Activated T-cell treated with anti-CD3 and anti-CD28 coated beads, Interleukin-2, amount 50 U/mL, for 72 hours (primary cell): ENCODE results near the gene C22orf39. TPM values are rescaled to one million over a fixed set of nuclear protein-coding genes. Genes with fewer than 3 reads are reported as not detected.

Source experiments
- ATAC-seq, 2 donors: fragments of 150-1000 bp; cut with Tn5 transposase; replicated peaks in 1 of 2; 2 replicates each; pipeline ENCODE4 v1.10.0; 2021; ENCODE audit warnings: moderate library complexity in 2 of 2, mild to moderate bottlenecking in 1 of 2
- DNase-seq, 2 donors: peaks; one replicate each; pipeline ENCODE4 v3.0.0; 2021 to 2022; ENCODE audit warnings: mixed read lengths in 1 of 2
- H3K27ac Mint-ChIP-seq: one replicate; pipeline ENCODE4 v1.8.0; 2022; ENCODE audit warnings: mild to moderate bottlenecking, moderate library complexity, mixed read lengths
- H3K27me3 Mint-ChIP-seq: one replicate; pipeline ENCODE4 v1.8.0; 2022; ENCODE audit warnings: low read depth, mixed read lengths
- H3K36me3 Mint-ChIP-seq, 2 donors: one replicate each; pipeline ENCODE4 v1.8.0; 2022; ENCODE audit warnings: mixed read lengths in 2 of 2, mild to moderate bottlenecking in 1 of 2; ENCODE audit not compliant: insufficient read depth in 2 of 2
- H3K4me1 Mint-ChIP-seq: one replicate; pipeline ENCODE4 v1.8.0; 2022; ENCODE audit warnings: low read depth, mixed read lengths
- H3K4me3 Mint-ChIP-seq, 2 donors: one replicate each; pipeline ENCODE4 v1.8.0; 2022; ENCODE audit warnings: mild to moderate bottlenecking in 2 of 2, mixed read lengths in 2 of 2, moderate library complexity in 2 of 2
- H3K9me3 Mint-ChIP-seq, 2 donors: one replicate each; pipeline ENCODE4 v1.8.0; 2022; ENCODE audit warnings: mixed read lengths in 2 of 2
- total RNA-seq, 2 donors: library from RNA; stranded (reverse); gene quantifications; one replicate each; pipeline ENCODE4 v1.2.3, GENCODE V29; 2022

C22orf39 gene, protein sequence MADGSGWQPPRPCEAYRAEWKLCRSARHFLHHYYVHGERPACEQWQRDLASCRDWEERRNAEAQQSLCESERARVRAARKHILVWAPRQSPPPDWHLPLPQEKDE
- total RNA-seq = 10 to 100 TPM; 34.3 to 40.6 TPM

DNA sequence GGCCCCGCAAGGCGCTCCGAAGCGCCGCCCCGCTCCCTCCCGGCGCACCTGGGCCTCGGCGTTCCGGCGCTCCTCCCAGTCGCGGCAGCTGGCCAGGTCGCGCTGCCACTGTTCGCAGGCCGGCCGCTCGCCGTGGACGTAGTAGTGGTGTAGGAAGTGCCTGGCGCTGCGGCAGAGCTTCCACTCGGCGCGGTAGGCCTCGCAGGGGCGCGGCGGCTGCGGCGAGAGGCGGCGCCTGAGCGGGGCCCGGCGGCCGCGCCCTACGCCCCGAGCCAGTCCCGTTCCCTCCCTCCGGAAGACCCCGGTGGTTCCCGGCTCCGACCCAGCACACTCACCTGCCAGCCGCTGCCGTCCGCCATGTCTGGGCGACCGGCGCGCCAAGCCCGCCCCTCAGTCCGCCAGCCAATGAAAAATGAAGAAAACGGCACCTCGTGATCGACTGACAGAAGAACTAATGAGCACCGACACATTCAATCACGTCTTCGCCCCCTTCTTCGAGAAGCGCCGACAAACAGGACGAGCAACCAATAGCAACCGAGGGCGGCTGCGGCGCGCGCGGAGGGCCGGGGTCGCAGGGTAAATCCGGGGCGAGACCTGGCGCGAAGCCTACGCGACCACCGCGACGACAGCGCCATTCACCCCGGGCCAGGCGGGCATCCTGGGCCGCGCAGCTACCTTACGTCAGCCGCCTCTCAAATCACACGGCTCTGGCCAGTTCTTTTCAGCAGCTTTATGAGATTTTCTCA lies at the start of gene C22orf39:
C22orf39 (minus strand) TSS at position 382 of the 746 bp plus-strand sequence; CDS start at position 359, 23 bp downstream.
- DNase-seq = peak; percentile 89 to 91
- Mint-ChIP-seq H3K9me3 (no peaks in the 10 kb centered on the region), H3K4me3 (peak within 1 kb of the TSS; percentile 94 to 97), H3K27me3 (no peaks in the 10 kb centered on the region), H3K36me3 (peaks cover 6 to 8% of the 10 kb centered on the region in 2 donors), H3K4me1 (peaks cover 60% of the 10 kb centered on the region), H3K27ac (peak within 1 kb of the TSS; percentile 90)
- peak; percentile 80 to 83 for ATAC-seq

DNA sequence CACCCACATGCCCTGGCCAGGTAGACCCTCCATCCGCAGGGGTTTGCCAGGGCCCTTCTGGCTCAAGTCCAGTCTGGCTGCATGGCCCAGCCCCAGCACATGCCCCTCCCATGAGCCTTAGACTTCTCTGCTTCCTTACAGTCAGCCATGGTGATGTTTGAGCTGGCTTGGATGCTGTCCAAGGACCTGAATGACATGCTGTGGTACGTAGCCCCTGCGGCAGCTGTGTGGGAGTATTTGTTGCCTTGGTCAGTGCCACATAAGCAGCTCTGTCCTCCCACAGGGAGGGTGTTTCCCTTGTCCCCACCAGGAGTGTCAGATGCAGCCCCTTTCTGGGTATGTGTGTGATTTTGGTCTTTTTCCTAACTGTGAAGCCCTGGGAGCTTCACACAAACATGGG lies 49.7 kb upstream of the C22orf39 start:
- ATAC-seq (peak in 1 of 2 donors; percentile 27), DNase-seq (no peak)
- Mint-ChIP-seq H3K4me3 (no peak overlapping the region), H3K4me1 (peaks cover 14% of the 10 kb centered on the region), H3K27ac (no peak overlapping the region), H3K36me3 (peaks cover 5 to 39% of the 10 kb centered on the region in 2 donors), H3K9me3 (no peaks in the 10 kb centered on the region), H3K27me3 (no peaks in the 10 kb centered on the region)

DNA sequence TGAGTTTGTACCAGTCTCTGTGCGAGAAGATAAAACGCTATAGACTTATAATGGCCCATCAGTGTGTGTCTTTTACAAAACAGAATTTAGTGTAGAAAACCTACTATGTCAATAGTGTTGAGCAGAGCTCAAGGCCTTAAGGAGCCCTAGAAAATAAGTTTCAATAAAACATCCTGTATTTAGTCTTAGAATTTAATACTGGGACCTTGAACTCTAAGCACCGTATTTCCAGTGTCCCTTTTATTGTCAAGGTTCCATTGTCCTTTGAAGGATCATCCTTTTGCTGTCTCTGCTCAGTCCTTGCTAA lies 48.8 kb upstream of the C22orf39 start:
- peaks cover 24% of the 10 kb centered on the region for H3K4me1 Mint-ChIP-seq
- H3K27ac Mint-ChIP-seq = no peak overlapping the region
- H3K4me3 Mint-ChIP-seq = no peak overlapping the region
- H3K27me3 Mint-ChIP-seq = no peaks in the 10 kb centered on the region
- no peaks in the 10 kb centered on the region for H3K9me3 Mint-ChIP-seq
- DNase-seq = no peak
- H3K36me3 Mint-ChIP-seq = peaks cover 10 to 45% of the 10 kb centered on the region in 2 donors
- no peak for ATAC-seq

DNA sequence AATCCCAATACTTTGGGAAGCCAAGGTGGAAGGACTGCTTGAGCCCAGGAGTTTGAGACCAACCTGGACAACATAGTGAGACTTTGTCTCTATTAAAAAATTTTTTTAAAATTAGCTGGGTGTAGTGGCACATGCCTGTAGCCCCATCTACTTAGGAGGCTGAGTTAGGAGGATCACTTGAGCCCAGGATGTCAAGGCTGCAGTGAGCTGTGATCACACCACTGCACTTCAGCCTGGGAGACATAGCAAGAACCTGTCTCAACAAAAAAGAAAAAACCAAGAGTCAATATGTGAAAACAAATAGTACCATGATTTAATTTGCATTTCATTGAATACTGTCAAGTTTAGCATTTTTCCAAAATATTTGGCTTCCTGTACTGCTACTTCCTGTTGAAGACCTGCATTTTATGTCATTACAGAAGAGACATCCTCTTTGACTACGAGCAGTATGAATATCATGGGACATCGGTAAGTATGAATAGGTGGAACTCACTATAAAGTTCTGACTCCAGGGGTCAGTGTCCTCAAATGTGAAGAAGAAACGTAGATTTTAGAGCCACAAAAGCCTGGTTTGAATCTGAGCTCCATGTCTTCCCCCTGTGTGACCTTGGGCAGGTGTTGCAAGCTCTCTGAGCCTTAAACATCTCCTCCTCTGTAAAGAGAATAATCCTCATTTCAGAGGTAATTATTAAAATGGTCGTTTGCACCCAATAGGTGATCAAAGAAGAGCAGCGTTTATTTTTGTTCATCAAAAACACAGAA lies 48.2 kb upstream of the C22orf39 start:
- no peak for DNase-seq
- peaks cover 10 to 45% of the 10 kb centered on the region in 2 donors for H3K36me3 Mint-ChIP-seq
- H3K27me3 Mint-ChIP-seq = no peaks in the 10 kb centered on the region
- H3K9me3 Mint-ChIP-seq = no peaks in the 10 kb centered on the region
- no peak overlapping the region for H3K4me3 Mint-ChIP-seq
- no peak for ATAC-seq
- H3K27ac Mint-ChIP-seq = peak overlapping the region; percentile 26
- peaks cover 25% of the 10 kb centered on the region for H3K4me1 Mint-ChIP-seq

DNA sequence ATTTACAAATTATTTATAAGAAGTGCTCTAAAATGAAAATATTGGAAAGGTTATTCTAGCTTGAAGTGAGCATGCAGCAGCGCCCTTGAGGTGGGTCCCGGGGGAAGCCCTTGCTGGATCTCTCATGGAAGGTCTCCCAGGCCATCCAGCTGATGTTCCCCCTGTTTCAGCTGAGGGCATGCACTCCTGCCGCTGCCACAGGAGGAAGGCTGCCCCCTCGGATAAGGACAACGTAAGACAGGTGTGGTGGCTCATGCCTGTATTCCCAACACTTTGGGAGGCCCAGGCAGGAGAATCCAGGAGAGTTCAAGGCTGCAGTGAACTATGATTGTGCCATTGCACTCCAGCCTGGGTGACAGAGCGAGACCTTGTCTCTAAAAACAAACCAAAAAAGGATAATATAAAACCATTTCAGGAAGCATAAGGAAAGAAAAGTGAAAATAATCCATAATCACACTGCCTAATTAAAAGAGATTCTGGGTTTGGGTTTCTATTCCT lies 47.2 kb upstream of the C22orf39 start:
- Mint-ChIP-seq H3K4me1 (peaks cover 35% of the 10 kb centered on the region), H3K9me3 (no peaks in the 10 kb centered on the region), H3K36me3 (peaks cover 15 to 51% of the 10 kb centered on the region in 2 donors), H3K27ac (no peak overlapping the region), H3K27me3 (no peaks in the 10 kb centered on the region), H3K4me3 (no peak overlapping the region)
- DNase-seq (no peak), ATAC-seq (no peak)

DNA sequence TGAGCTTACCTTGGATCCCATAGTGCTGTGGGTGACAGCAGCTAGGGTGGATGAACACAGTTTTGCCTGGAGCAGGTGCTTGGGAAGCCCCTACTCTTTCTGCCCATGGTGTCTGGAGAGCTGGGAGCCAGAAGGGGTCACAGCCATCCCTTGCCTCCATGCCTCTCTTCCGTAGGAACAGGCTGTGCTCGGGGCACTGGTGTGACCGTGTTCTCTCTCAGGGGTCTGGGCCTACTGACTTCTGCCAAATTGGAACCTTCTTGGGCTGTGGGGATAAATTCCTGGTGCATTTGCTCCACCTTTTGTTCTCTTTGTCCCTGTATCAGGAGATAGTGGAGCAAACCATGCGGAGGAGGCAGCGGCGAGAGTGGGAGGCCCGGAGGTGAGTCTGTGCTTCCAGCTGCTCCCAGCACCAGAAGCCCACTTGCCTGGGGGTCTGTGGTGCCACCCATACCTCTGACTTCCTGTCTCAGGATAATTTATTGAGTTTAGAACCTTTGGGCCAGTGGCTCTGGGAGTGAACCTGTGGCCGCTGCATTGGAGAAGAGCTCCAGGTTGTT lies 46.6 kb upstream of the C22orf39 start:
- no peak for DNase-seq
- Mint-ChIP-seq H3K27me3 (no peaks in the 10 kb centered on the region), H3K27ac (no peak overlapping the region), H3K9me3 (no peaks in the 10 kb centered on the region), H3K4me1 (peaks cover 41% of the 10 kb centered on the region), H3K4me3 (no peak overlapping the region), H3K36me3 (peaks cover 15 to 57% of the 10 kb centered on the region in 2 donors)
- ATAC-seq = no peak

DNA sequence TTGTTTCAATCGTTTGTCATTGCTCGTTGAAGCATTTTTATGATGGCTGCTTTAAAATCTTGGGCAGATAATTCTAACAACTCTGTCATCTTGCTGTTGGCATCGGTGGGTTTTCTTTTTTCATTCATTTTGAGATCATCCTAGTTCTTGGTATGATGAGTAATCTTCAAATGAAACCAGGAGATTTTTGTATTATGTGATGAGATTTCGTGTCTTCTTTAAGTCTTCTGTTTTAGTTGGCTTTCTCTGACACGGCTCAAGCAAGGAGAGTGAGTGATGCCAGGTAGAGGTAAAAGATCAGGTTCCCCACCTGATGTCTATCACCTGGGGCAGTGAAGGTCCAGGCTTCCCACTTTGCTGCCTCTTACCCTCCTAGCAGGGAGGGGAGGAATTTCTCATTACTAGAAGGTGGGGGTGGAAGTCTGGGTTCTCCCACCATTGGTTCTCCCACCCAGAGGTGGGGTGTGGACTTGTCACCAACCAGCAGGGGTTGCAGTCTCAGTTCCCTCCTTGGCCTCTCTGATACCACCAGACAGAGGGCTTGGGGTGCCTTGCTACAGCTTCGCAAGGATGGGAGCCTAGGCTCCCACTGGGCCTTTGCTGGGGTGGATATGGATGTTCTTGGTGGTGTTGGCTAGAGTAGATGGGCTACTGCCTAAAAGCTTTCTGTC lies 45.1 kb upstream of the C22orf39 start:
- no peak for DNase-seq
- H3K27ac Mint-ChIP-seq = peak overlapping the region; percentile 89
- no peaks in the 10 kb centered on the region for H3K9me3 Mint-ChIP-seq
- H3K27me3 Mint-ChIP-seq = no peaks in the 10 kb centered on the region
- H3K36me3 Mint-ChIP-seq = peaks cover 15 to 56% of the 10 kb centered on the region in 2 donors
- ATAC-seq = peak; percentile 63 to 64
- H3K4me1 Mint-ChIP-seq = peaks cover 41% of the 10 kb centered on the region
- H3K4me3 Mint-ChIP-seq = peak overlapping the region; percentile 64 to 77

DNA sequence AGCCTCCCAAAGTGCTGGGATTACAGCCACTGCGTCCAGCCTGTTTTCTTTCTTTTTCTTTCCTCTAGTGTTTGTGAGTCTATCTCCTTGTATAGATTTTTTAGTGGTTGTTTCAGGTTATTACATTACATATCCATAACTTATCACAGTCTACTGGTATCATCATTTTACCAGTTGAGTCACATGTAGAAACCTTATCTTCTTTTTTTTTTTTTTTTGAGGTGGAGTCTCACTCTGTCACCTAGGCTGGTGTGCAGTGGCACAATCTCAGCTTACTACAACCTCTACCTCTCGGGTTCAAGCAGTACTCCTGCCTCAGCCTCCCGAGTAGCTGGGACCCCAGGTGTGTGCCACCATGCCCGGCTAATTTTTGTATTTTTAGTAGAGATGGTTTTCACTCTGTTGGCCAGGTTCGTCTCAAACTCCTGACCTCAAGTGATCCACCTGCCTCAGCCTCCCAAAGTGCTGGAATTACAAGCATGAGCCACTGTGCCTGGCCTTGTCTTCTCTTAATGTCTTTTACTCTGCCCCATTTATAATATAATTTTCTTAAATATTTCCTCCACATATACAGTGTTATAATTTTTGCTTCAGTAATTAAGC lies 43.2 kb upstream of the C22orf39 start:
- peaks cover 41% of the 10 kb centered on the region for H3K4me1 Mint-ChIP-seq
- ATAC-seq (peak; percentile 77 to 83), DNase-seq (no peak)
- H3K9me3 Mint-ChIP-seq = no peaks in the 10 kb centered on the region
- H3K36me3 Mint-ChIP-seq = peaks cover 13 to 51% of the 10 kb centered on the region in 2 donors
- no peaks in the 10 kb centered on the region for H3K27me3 Mint-ChIP-seq
- peak overlapping the region in 1 of 2 donors; percentile 48 for H3K4me3 Mint-ChIP-seq
- H3K27ac Mint-ChIP-seq = peak overlapping the region; percentile 2

DNA sequence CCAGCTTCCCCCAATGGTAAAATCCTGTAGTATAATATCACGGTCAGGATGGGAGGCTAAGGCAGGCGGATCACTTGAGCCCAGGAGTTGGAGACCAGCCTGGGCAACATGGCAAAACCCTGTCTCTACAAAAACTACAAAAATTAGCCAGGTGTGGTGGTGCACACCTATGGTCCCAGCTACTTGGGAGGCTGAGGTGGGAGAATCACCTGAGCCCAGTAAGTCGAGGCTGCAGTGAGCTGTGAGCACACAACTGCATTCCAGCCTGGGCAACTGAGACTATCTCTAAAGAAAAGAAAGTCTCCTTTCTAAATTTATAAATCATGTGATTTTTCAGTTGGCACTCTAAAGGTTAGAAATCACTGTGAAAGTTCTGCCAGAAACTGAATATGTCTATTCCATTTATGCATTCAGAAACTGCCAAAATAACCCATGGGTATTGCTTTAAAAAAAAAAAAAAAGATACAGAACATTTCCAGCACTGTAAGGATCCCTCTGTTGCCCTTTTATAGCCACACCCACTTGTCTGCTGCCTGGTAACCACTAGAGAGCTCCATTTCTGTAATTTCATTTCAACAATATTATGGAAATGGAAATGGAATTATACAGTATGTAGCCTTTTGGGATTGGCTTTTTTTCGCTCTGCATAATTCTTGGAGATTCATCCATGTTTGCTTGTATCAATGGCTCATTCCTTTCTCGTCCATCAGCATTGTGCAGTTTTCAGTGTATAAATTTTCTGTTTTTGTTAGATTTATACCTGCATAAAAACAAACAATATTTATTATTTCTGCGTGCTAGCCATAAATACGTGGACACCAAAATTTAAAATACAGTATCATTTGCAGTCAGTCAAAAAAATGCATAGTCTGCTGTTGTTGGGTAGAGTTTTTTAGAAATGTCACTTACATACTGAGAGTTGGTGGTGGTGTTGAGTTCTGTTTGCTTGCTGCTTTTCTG lies 41.7 kb upstream of the C22orf39 start:
- Mint-ChIP-seq H3K9me3 (no peaks in the 10 kb centered on the region), H3K27me3 (no peaks in the 10 kb centered on the region), H3K27ac (no peak overlapping the region), H3K36me3 (peaks cover 16 to 49% of the 10 kb centered on the region in 2 donors), H3K4me1 (peaks cover 41% of the 10 kb centered on the region), H3K4me3 (peak overlapping the region in 1 of 2 donors; percentile 53)
- ATAC-seq (no peak), DNase-seq (no peak)

DNA sequence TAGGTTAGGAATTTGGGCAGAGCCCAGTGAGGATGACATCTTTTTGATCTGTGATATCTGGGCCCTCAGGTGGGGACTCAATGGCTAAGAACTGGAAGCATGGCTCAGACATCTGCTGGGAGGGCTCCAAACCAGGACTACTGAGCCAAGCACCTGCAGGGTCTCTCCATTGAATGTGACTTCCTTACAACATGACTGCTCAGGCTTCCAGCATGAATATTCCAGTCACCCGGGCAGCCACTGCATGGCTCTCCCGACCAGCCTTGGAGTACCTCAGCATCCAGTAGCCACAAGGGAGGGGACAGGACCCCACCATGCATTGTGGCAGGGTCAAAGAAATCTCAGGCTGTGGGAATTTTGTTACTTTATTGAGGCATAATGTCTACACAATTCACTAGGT lies 40.8 kb upstream of the C22orf39 start:
- DNase-seq (no peak), ATAC-seq (no peak)
- peaks cover 46% of the 10 kb centered on the region for H3K4me1 Mint-ChIP-seq
- H3K9me3 Mint-ChIP-seq = no peaks in the 10 kb centered on the region
- H3K36me3 Mint-ChIP-seq = peaks cover 19 to 52% of the 10 kb centered on the region in 2 donors
- no peaks in the 10 kb centered on the region for H3K27me3 Mint-ChIP-seq
- no peak overlapping the region for H3K27ac Mint-ChIP-seq
- no peak overlapping the region for H3K4me3 Mint-ChIP-seq

DNA sequence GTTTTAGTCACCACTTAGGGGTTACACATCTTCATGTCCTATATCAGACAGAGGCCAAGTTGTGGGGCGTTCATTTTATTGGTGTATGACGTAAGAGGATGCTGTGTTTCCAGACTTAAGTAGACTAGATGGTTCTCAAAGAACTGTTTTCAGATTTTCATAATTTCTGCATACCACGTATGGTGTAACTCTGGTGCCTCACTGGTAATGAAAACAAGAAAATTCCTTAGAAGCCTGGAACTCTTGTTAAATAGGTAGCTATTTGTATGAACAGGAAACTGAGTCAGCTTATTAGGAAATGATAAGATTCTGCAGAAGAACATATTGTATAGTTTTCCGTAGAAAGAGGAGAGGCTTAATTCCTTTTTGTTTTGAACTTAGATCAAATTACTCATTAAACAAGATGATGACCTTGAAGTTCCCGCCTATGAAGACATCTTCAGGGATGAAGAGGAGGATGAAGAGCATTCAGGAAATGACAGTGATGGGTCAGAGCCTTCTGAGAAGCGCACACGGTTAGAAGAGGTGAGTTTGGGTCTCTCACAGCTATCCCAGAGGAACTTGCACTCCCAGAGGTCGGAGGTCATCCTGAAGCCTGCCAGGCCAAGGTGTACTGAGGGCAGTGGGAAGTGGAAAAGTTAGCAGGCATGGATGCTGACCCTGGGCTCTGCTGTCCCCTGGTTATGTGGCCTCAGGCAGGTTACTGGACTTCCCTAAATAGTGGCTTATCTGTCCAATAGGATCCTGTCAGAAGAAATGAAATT lies 36.2 kb upstream of the C22orf39 start:
- H3K9me3 Mint-ChIP-seq = no peaks in the 10 kb centered on the region
- ATAC-seq = no peak
- peaks cover 26% of the 10 kb centered on the region for H3K4me1 Mint-ChIP-seq
- no peaks in the 10 kb centered on the region for H3K27me3 Mint-ChIP-seq
- H3K27ac Mint-ChIP-seq = peak overlapping the region; percentile 85
- H3K4me3 Mint-ChIP-seq = peak overlapping the region; percentile 26 to 63
- H3K36me3 Mint-ChIP-seq = peaks cover 11 to 42% of the 10 kb centered on the region in 2 donors
- no peak for DNase-seq
